Mesenteric fat pad (tissue), 1 donor: Measurements from ENCODE around the gene SIX4. TPM values are rescaled to one million over a fixed set of nuclear protein-coding genes. Genes with fewer than 3 reads are reported as not detected.
"Not testable (repeated sequence)": the region's sequence is repeated elsewhere in the genome, so short reads cannot be mapped to it uniquely, and the experiment has no call there.

Experiments used
- DNase-seq: peaks from one replicate; pipeline ENCODE4 v3.0.0-alpha.2; 2020; ENCODE audit warnings: low spot score
- long read RNA-seq: library from polyadenylated mRNA; unstranded; transcript quantifications from one replicate; pipeline ENCODE4 v2.0.0, GENCODE V29; 2020
- total RNA-seq: library from RNA; stranded (reverse); fragmentation: NEBNext Ultra II Directional; extraction: Animal tissue kit (Norgen Biotek cat#: 25700); gene quantifications from one replicate; pipeline ENCODE4 v1.2.1, GENCODE V29; 2021
- donor health status: DM: yes; HTN: yes; CAD: no.

SIX4 gene
- 1.9 TPM for total RNA-seq
- long read RNA-seq = 0 reads

DNA sequence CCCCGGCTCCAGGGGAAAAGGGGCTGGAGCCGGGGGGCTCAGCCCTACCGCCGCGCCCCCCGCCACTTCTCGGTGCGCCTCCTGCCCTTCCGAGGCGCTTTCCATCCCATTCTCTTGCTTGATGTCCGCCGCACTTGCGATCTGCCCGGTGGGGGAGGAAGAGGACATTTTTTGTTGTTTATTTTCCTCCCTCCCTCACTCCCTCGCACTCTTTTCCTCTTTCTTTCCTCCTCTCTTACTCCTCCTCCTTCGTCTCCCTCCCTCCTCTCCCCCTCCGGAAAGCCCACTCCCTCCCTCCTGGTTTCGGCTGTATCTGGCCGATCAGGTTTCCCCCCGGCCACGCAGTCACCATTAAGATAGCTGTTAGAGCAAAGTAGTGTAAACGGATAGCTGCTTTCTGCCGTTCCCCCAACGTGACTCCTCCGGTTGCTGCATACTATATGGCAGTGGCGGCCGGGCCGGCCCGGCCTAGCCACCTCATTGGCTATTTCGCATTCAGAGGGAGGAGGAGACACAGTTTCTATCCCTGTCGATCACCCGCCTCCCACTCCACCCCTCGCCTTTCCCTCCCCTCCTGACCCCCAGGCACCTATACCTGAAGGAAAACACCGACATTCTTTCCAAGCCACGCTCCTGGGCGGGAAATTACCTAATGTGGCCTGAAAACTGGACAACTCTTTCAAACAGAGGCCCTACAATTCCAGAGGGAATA lies at the start of gene SIX4:
TSS of gene SIX4 (minus strand) at position 445 of the 712 bp plus-strand sequence. CDS start at position 168, 277 bp downstream.
- no peak for DNase-seq

DNA sequence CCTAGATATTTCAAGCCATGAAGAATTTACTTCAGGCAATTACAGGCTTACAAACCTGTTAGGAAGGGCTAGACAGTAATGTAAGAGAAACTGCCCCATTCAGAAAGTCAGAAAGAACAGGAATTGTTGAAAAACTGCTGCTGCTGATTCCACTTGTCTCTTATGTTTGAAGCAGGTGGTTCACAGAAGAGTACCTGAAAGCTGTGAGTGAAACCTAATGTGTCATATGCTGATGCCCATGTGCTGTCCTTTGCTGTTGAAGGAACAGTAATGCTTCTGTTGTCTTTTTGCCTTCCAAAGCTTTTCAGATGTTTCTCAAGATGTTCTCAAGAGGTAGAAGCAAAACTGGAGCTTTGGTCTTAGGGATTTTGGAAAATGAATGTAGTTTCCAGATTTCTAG lies 49.4 kb upstream of the SIX4 start:
- DNase-seq = no peak

DNA sequence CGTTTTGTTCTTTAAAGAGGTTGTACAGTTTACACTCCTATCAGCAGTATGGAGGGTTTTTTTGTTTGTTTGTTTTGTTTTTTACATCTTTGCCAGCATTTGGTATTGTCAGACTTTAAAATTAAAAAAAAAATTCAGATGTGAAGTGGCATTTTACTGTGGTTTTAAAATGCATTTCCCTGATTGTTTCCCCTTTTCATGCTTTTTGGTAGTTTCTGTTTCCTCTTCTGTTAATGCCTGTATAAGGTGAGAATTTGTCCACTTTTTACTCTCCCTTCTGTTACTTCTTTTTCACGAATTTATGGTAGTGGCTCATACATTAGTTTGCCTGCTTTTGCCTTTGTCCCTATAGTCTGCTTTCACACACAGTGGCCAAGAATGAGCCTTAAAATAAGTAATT lies 47.0 kb upstream of the SIX4 start:
- no peak for DNase-seq

DNA sequence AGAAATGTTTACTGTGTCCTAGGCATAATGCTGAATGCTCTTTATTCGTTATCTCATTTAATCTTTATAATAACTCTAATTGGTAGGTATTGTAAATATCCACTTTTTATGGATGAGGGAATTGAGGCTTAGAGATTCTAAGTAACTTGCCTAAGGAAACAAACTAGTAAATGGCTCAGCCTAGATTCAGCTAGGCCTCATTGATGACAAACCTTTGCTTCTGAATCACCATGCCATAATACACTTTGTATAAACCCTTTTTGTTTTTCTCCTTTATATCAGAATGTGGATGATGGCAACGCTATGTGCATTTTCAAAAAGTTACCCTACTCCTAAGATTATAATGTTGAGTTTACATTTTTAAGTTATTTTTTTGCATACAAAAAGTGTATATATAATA lies 44.5 kb upstream of the SIX4 start:
- DNase-seq = no peak

DNA sequence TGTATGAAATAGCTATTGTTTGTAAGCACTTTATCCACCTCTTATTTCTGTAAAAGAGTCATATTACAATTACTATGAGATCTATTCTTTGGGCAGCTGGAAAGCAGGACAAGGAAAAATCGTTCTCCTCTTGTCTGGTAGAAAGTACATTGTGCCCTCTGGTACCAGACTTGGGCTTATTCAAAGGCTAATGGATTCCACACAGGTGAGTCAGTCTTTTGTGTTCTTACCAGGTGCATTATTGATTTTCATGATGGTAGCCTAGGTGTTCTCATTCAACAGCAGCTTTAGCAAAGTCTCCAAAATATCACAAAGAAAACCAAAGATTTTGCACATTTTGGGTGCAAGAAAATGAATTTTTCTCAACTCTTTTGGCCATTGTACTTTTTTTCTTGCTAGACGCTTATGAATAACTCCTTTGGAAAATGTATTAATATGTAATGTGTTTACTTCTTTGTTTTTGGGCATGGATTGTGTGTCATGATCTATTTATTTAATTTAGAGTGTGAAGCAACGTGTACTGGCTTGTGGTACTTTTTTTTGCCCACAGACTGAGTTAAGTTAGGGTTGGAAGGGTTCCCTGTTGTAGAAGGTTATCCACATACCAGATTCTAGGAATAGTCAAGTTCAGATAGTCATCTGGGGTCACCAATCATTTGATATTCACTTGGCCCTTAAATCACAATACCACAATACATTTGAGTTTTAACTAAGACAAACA lies 36.7 kb upstream of the SIX4 start:
- no peak for DNase-seq

DNA sequence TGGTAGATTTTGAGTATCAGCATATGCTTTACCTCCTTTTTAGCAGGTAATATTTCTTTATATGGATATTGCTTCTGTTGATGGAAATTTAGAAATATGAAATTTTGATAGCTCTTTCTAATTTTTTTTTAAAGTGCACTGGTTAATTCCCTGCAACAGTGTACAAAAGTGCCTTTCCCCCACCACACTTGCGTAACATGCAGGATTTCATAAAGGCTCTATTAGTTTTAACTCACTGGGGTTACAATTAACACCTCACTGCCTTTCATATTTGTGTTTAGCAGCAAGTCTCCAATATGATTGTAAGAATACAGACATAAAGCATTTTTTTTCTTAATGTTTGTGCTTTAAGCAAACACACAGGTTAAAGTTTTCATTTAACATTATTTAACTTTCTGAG lies 36.1 kb upstream of the SIX4 start:
- no peak for DNase-seq

DNA sequence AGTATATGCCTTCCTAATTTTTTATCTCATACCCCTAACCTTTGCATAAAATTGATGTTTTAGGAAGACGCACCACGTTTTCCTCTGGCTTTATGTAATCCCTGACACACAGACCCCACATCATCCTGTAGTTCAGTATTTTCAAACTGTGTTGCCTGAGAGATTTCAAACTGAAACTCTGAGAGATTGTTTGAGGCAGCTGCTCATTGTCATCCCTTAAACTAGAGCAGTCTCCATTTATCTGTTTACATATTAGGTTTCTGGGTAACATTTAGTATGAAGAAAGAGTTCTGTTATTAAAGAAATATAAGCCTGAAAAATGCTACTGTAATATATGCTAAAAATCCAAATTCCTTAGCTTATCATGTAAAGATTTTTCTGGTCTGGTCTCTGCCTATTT lies 34.7 kb upstream of the SIX4 start:
- no peak for DNase-seq

DNA sequence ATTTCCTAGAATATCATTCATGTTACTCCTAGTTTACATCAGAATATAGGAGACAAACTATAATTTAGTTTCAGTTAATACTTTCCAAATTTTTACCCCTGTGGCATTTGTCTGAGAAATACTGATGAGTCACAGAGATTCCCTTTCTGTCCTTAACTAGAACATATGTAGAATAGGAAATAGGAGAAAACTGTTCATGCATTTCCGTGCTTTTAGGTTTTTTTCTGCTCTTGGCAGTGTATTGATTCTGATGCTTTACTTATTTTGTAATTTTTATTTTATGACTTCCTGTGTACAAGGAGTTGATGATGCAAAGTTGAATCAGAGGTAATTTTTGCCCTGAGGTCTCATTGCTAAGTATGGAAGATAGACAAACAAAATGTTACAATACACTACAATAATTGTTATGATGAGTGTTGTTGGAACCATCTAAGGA lies 33.4 kb upstream of the SIX4 start:
- no peak for DNase-seq

DNA sequence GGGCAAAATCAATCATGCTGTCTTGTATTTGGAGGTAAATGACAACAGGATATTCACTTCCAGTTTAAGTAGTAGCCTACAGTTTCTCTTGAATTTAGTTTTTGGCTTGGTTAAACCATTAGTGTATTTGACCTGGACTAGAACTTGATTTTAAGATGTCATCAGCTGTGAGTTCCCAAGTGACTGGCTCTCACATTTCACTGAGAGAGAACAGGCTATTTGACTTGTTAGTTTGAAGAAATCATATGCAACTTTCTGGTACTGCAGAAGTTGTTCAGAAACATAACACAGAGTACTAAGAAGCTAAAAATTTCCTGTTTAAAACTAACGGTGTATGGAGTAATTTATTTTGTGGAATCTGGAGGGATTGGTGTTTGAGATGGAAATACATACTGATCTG lies 32.7 kb upstream of the SIX4 start:
- no peak for DNase-seq

DNA sequence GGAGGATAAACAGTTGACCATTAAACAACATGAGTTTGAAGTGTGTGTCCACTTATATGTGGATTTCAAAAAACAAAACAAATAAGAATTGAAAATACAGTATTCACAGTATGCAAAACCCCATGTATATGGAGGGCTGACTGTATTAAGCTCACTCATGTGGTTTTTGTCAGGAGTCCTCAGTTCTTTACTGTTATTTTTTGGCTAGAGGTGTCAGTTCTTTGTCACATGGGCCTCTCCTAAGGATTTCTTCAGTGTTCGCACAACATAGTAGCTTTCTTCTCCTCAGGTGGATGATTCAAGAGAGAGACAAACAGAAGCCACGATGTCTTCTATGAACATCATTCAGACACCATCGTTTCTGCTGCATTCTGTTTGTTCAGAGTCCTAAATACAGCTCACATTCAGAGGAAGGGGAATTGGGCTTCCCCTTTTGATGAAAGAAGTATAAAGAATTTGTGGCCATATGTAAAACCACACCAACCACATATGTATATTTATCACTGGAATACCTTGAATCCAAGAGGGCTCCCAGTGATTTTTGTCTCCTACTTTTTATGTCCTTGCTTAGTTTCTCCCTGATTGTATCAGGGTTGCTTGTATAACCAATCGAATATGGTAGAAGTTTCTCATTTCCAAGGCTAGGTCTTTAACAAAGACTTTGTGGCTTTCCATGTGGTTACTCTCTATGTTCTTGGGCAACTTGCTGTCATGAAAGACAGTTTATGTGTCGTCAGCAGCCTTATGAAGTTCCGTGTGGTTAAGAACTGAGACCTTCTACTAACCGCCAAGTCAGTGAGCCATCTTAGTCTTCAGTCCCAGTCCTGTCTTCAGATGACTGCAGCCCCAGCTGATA lies 29.3 kb upstream of the SIX4 start:
- no peak for DNase-seq

DNA sequence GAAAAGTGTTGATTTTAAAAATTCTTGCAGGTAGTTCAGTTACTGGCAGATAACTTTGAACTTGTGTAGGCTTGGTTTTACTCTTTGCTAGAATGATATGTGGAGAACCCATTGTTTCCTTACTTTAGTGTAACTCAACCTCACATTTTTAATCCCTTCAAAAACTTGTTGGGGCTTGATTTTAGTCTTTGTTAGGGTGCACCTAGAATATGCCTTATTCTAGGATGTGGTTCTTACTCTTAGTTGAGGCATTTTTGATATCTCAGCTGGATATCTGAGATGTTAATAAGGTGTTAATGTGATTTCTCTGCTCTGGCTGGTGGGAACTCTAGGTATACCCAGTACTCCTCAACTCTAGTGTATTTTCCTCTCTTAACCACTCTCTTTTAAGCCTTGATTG lies 20.4 kb upstream of the SIX4 start:
- DNase-seq = no peak

DNA sequence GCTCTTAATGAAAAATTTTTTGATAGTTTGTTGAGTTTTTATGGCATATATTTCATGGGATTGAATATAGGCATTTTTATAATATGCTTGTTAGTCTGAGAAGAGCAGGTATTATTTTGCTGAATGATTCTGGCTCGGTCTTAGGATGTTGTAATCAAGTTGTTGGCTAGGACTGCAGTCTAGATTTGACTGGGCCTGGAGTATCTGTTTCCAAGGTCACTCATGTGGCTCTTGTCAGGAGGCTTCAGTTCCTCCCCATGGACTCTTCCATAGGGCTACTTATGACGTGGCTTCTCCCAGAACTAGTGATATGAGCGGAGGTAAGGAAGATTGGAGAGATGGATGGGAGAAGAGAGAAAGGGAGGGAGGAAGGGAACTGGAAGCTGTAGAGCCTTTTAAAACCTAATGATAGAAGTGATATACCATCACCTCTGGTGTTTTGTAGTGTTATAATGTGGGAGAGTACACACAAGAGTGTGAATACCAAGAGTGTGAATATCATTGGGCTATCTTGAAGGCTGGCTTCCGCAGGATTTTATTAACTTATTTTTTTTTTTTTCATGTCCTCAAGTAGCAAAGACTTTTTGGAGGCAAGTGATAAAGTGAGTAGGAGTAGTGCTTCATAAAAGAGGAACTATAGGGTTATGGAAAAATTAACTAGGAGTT lies 14.8 kb upstream of the SIX4 start:
- DNase-seq = no peak

DNA sequence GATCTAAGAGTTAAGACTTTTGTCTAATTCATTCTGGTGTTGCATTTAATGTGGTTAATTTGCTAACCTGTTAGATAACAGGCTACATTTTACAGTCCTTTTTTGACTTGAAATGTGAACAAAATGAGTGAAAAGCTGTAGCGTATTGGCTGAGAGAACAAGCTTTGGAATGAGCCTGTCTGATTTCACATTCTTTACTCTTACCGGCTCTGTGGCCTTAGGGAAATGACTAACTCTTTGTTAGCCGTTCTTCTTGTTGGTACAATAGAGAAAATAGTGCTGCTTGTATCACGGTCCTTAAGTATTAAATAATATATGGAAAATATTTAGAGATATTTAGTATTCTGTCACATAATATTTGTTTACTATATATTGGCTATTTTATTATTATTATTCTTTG lies 12.3 kb upstream of the SIX4 start:
- no peak for DNase-seq

DNA sequence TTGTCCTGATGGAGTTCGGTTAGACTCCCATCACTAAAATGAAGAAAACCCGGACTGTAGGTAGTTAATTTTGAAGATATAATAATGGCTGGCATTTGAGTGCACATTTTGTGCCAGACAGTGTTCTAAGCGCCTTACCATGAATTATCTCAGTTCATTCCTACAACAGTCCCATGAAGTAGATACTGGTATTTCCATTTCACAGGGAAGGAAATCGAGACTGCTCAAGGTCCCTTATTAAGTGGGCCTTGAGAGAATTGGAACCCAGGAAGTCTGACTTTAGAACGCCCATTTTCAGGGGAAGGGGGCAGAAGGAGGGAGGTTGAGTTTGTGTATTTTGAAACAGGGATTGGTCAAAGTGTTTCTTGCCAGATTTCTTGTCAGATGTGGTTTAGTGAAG lies 11.3 kb upstream of the SIX4 start:
- no peak for DNase-seq

DNA sequence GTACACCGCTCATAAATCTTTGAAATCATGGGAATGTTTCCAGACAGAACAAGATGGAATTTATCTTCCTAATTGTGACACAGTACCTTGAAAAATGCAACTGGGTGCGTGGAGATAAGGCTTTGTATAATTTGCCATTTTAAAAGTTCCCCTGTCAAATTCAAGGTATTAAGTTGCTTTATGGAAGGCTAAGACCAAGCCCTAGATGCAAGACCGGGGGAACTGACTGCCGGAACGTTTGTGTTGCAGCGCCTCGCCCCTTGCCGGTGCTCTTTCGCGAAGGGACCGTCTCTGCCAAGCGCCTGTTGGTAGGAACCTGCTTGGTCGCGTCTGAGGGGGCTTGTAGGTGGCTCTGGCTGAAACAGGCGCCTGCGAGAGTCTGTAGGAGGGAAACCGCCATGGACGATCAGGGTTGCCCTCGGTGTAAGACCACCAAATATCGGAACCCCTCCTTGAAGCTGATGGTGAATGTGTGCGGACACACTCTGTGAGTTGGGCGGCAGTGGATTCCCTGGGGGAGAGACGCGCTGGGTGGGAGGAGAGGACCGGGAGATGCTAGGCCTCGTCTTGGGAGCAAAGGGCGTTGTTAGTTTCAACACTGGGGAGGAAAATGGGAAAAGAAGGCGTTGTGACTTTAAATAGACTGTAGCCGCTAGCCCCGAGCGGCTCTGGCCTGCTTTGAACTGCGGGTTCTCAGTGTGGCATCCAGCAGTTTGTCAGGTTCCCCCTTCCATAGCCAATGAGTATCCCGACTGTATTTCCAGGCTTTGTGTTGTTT lies 10.5 kb upstream of the SIX4 start, which contains the start of gene MNAT1:
TSS of gene MNAT1 (plus strand) at position 297 of the 778 bp plus-strand sequence. CDS start at position 399, 102 bp downstream.
- DNase-seq = peak; percentile 90

DNA sequence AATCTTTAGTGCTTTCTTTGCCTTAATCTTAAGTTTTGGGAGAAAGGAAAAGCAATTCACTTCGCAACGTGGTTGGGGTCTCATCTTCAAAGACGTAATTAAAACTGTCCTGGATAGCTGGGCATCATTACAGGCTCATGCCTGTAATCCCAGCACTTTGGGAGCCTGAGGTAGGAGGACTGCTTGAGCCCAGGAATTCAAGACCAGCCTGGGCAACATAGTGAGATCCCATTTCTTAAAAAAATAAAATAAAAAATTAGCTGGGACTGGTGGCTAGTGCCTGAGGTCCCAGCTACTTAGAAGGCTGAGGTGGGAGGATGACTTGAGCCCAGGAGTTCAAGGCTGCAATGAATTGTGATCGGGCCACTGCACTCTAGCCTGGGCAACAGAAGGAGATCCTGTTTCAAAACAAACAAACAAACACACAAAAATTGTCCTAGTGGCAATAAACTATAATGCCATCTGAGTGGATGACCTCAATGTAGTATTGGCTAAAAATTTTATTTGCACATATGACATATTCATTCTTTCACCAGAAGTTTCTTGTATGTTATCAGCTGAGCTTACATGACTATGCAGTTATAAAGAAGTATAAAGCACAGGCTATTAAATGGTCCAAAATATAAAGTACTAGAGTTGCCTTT lies 8.8 kb upstream of the SIX4 start:
- no peak for DNase-seq

DNA sequence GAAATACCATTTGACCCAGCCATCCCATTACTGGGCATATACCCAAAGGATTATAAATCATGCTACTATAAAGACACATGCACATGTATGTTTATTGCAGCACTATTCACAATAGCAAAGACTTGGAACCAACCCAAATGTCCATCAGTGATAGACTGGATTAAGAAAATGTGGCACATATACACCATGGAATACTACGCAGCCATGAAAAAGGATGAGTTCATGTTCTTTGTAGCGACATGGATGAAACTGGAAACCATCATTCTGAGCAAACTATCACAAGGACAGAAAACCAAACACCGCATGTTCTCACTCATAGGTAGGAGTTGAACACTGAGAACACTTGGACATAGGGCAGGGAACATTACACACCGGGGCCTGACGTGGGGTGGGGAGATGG lies 7.1 kb upstream of the SIX4 start:
- DNase-seq = not testable (repeated sequence)

DNA sequence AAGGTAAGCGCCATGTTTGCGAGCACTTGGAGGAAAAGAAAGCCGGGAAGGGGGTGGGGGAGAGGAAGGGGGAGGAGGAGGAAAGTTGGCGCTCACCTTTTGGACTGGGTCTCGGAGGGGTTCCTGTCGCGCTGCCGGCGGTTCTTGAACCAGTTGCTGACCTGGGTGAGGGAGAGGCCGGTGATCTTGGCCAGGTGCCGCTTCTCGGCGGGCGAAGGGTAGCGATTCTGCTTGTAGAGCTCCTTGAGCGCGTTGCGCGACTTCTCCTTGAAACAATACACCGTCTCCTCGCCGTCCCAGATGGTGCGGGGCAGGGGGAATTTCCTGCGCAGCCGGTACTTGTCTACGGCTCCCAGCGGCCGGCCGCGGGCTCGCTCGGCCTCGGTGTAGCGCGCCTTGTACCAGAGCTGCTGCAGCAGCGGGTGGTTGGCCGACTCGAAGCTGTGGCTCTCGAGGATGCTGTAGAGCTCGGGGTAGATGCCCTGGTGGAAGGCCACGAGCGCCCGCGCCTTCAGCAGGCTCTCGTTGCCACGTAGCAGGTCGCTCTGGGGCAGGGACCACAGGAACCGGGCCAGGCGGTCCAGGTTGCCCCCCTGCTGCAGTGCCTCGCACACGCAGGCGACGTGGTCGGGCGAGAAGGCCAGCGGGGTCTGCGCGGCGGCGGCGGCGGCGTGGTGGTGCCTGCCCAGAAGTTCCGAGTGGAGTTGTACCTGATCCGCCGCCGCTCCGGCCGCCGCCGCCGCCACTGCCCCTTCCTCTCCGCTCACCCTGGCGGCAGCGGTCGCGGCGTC lies 840 bp downstream of the SIX4 start:
- no peak for DNase-seq
